ENCODE data around the gene C2orf49. TPM values are rescaled to one million over a fixed set of nuclear protein-coding genes. Genes with fewer than 3 reads are reported as not detected.
A peak's percentile ranks its signal among the peaks of the same experiment; 100 is the strongest.

C2orf49 gene
- total and polyA plus RNA-seq, 2 experiments from 2014 or later: 16.9 to 19.6 TPM

DNA sequence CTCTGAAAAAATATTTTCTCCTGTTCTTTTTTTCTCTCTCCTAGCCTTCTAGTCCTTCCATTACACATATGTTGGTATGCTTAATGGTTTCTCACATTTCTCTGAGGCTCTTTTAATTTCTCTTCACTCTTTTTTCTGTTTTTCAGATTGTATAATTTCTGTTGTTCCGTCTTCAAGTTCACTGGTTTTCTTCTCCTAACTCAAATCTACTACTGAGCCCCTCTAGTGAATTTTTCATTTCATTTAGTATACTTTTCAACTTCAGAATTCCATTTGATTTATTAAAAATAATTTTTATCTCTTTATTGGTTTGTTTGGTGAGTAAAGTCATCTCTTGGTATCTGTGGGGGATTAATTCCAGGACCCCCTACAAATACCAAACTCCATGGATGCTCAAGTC lies 19.8 kb downstream of the C2orf49 start:
- DNase-seq (ENCODE audit: low spot score): no peak
- no peaks in the 10 kb centered on the region for H4K20me1 ChIP-seq (ENCODE audit: insufficient read depth, poor library complexity, severe bottlenecking)
- no peaks in the 10 kb centered on the region for H3K9me2 ChIP-seq (replicated peaks; ENCODE audit: insufficient read depth)
- H2AFZ ChIP-seq: no peak overlapping the region
- H3K36me3 ChIP-seq (replicated peaks; ENCODE audit: insufficient read depth, low read depth): no peaks in the 10 kb centered on the region
- no peak overlapping the region for H3K4me3 ChIP-seq
- no peaks in the 10 kb centered on the region for H3K9me3 ChIP-seq (ENCODE audit: low read depth)
- no peaks in the 10 kb centered on the region for H3K79me2 ChIP-seq
- TF ChIP-seq EZH2phosphoT487 (IDR thresholded peaks at IDR 0.05; ENCODE audit: low read depth, severe bottlenecking, unreplicated experiment): no peak
- no peaks in the 10 kb centered on the region for H3K27me3 ChIP-seq
- no peak overlapping the region for H3K4me2 ChIP-seq
- 94% methylated on average over 1 of the region's 1 CpG for WGBS (ENCODE audit: low lambda C conversion rate, missing lambda C conversion rate)
- no peak overlapping the region for H3K27ac ChIP-seq
- no peaks in the 10 kb centered on the region for H3K4me1 ChIP-seq (ENCODE audit: insufficient read depth)

DNA sequence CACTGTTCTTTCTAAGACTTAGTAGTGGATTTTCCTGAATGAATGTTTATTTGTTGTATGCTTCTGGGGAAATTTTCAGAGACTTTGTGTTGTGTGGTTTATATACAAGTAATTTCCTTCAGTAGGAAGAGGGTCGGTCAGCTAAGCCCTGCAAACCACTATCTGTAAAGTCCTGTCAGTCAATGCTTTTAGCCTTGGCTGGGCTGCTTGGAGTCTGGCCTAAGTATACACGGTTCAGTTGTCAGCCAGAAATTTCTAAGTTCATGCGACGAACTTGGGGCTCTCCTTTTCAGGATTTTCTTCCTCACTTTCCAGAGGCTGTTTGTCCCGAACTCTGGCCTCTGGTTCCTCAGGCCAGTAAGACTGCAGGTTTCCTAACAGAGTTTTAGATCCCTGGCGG lies 21.3 kb downstream of the C2orf49 start:
- Histone ChIP-seq H3K9me2 (replicated peaks; ENCODE audit: insufficient read depth) (no peaks in the 10 kb centered on the region), H3K4me2 (no peak overlapping the region), H3K9me3 (ENCODE audit: low read depth) (no peaks in the 10 kb centered on the region), H4K20me1 (ENCODE audit: insufficient read depth, poor library complexity, severe bottlenecking) (no peaks in the 10 kb centered on the region), H3K4me3 (no peak overlapping the region), H3K79me2 (no peaks in the 10 kb centered on the region), H3K27ac (no peak overlapping the region), H3K27me3 (no peaks in the 10 kb centered on the region), H2AFZ (no peak overlapping the region), H3K4me1 (ENCODE audit: insufficient read depth) (no peaks in the 10 kb centered on the region), H3K36me3 (replicated peaks; ENCODE audit: insufficient read depth, low read depth) (no peaks in the 10 kb centered on the region)
- TF ChIP-seq EZH2phosphoT487 (IDR thresholded peaks at IDR 0.05; ENCODE audit: low read depth, severe bottlenecking, unreplicated experiment) (no peak), EZH2 (IDR thresholded peaks at IDR 0.05; ENCODE audit: borderline replicate concordance) (no peak)
- TF ChIP-seq, protein P1, sequence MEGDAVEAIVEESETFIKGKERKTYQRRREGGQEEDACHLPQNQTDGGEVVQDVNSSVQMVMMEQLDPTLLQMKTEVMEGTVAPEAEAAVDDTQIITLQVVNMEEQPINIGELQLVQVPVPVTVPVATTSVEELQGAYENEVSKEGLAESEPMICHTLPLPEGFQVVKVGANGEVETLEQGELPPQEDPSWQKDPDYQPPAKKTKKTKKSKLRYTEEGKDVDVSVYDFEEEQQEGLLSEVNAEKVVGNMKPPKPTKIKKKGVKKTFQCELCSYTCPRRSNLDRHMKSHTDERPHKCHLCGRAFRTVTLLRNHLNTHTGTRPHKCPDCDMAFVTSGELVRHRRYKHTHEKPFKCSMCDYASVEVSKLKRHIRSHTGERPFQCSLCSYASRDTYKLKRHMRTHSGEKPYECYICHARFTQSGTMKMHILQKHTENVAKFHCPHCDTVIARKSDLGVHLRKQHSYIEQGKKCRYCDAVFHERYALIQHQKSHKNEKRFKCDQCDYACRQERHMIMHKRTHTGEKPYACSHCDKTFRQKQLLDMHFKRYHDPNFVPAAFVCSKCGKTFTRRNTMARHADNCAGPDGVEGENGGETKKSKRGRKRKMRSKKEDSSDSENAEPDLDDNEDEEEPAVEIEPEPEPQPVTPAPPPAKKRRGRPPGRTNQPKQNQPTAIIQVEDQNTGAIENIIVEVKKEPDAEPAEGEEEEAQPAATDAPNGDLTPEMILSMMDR (IDR thresholded peaks at IDR 0.05; ENCODE audit: poor library complexity): no peak
- 90% methylated on average over 6 of the region's 6 CpGs for WGBS (ENCODE audit: low lambda C conversion rate, missing lambda C conversion rate)
- no peak for DNase-seq (ENCODE audit: low spot score)

DNA sequence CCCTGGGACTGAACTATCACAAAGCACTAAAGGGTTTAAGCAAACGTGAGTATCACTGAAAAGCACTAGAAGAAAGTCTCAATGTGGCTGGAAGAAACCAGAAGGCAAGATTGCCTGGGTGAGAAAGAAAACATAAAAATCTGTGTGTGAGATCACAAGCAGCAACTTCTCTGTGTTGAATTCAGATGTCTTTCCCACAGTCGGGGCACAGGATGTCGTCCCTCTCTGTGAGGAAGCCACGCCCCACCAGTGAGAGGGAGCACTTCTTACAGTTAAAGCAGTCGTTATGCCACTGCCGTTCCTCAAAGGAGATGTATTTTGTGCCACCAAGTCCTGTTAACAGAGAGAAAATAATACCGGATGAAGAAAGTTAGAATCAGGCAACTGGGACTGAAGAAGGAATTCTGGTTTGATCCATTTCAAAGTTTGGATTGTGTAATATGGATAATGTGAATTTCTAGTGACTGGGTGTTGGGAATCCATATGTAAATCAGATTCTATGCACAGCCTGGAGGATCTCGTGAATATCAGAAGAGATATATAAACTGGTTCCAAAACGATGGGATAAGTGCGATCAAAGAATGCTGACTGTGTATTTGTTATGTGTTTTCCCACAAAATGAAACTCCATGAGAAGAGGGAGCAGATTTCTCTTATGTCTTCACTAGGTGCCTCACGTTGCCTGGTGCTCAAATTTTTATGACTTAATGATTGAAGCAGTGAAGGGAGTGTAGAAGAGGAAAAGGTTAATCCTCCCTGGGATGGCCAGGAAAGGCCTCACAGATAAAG lies 24.0 kb downstream of the C2orf49 start:
- Histone ChIP-seq H3K27me3 (no peaks in the 10 kb centered on the region), H3K27ac (no peak overlapping the region), H4K20me1 (ENCODE audit: insufficient read depth, poor library complexity, severe bottlenecking) (no peaks in the 10 kb centered on the region), H3K4me3 (no peak overlapping the region), H3K79me2 (no peaks in the 10 kb centered on the region), H3K9me2 (replicated peaks; ENCODE audit: insufficient read depth) (no peaks in the 10 kb centered on the region), H2AFZ (no peak overlapping the region), H3K9me3 (ENCODE audit: low read depth) (no peaks in the 10 kb centered on the region), H3K4me2 (no peak overlapping the region), H3K36me3 (replicated peaks; ENCODE audit: insufficient read depth, low read depth) (no peaks in the 10 kb centered on the region), H3K4me1 (ENCODE audit: insufficient read depth) (no peaks in the 10 kb centered on the region)
- 78% methylated on average over 11 of the region's 11 CpGs for WGBS (ENCODE audit: low lambda C conversion rate, missing lambda C conversion rate)
- DNase-seq (ENCODE audit: low spot score): no peak
- no peak for TF ChIP-seq EZH2 (IDR thresholded peaks at IDR 0.05; ENCODE audit: borderline replicate concordance)
- TF ChIP-seq, protein P1 (IDR thresholded peaks at IDR 0.05; ENCODE audit: poor library complexity): no peak
- no peak for TF ChIP-seq EZH2phosphoT487 (IDR thresholded peaks at IDR 0.05; ENCODE audit: low read depth, severe bottlenecking, unreplicated experiment)

DNA sequence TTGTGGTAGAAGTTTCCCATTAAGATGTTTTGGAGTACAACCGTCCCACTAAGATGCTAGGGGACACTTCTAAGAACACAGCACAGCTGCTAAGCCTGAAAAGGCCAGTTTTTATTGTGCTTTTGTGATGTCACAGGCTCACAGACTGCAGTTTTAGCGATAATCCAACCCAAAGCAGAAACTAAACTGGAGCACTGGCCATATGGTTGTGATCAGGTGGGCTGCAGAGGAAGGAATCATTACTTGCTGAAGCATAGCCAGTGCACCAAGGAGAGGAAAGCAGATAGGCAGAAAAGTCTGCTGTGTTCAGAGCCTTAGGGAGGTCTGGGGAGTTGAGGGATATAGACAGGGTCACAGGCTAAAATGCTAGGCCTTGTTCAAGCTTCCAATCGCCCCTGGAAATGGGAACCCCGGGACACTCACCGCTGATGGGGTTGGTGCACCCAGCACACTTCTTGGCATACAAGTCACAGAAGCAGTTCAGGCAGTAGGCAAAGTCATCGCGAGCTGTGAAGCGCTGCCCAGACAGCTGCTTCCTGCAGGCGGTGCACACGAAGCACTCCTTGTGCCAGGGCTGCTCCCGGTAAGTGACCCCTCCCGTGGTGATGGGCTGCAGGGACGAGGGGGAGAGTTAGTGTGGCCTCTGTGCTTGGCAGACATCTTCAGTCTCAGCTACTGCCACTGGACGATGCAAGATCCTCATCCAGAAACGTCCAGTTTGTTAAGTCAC lies 25.7 kb downstream of the C2orf49 start:
- Histone ChIP-seq H3K27me3 (no peaks in the 10 kb centered on the region), H2AFZ (no peak overlapping the region), H3K4me2 (no peak overlapping the region), H3K36me3 (replicated peaks; ENCODE audit: insufficient read depth, low read depth) (no peaks in the 10 kb centered on the region), H4K20me1 (ENCODE audit: insufficient read depth, poor library complexity, severe bottlenecking) (no peaks in the 10 kb centered on the region), H3K9me3 (ENCODE audit: low read depth) (no peaks in the 10 kb centered on the region), H3K79me2 (no peaks in the 10 kb centered on the region), H3K9me2 (replicated peaks; ENCODE audit: insufficient read depth) (no peaks in the 10 kb centered on the region), H3K27ac (peak overlapping the region; percentile 27), H3K4me1 (ENCODE audit: insufficient read depth) (no peaks in the 10 kb centered on the region), H3K4me3 (no peak overlapping the region)
- WGBS (ENCODE audit: low lambda C conversion rate, missing lambda C conversion rate): 78% methylated on average over 15 of the region's 15 CpGs
- TF ChIP-seq, protein P1 (IDR thresholded peaks at IDR 0.05; ENCODE audit: poor library complexity): no peak
- TF ChIP-seq EZH2 (IDR thresholded peaks at IDR 0.05; ENCODE audit: borderline replicate concordance) (no peak), EZH2phosphoT487 (IDR thresholded peaks at IDR 0.05; ENCODE audit: low read depth, severe bottlenecking, unreplicated experiment) (no peak)
- no peak for DNase-seq (ENCODE audit: low spot score)

Measured in hepatocyte (in vitro differentiated cells).